Left lung (tissue), 10 donors: ENCODE measurements around the gene NUMB. TPM values are rescaled to one million over a fixed set of nuclear protein-coding genes. Genes with fewer than 3 reads are reported as not detected.

Experiments used
- ATAC-seq: fragments of 200-7000 bp; cut with Tn5 transposase; one replicate; pipeline ENCODE4 v1.9.1; 2020; ENCODE audit warnings: moderate library complexity
- DNase-seq, 4 donors: peaks; one replicate each; pipeline ENCODE4 v3.0.0-alpha.2; 2013 to 2020
- H3K27ac ChIP-seq, 2 donors: fragments of 200-600 bp; sonication (generic) in 1 of 2; one replicate each; pipeline versions ENCODE4 v1.5.0 to v1.8.0; 2020 to 2021
- H3K27me3 ChIP-seq, 2 donors: fragments of 200-600 bp; sonication (generic) in 1 of 2; one replicate each; pipeline versions ENCODE4 v1.5.0 to v1.8.0; 2020 to 2021
- H3K36me3 ChIP-seq, 2 donors: fragments of 200-600 bp; sonication (generic) in 1 of 2; one replicate each; pipeline versions ENCODE4 v1.5.0 to v1.8.0; 2020 to 2021
- H3K4me1 ChIP-seq, 2 donors: fragments of 200-600 bp; one replicate each; pipeline ENCODE4 v1.8.0; 2021
- H3K4me3 ChIP-seq, 2 donors: fragments of 200-600 bp; sonication (generic) in 1 of 2; one replicate each; pipeline versions ENCODE4 v1.5.0 to v1.8.0; 2020 to 2021; ENCODE audit warnings: mild to moderate bottlenecking in 1 of 2
- H3K9me3 ChIP-seq, 2 donors: fragments of 200-600 bp; sonication (generic) in 1 of 2; one replicate each; pipeline versions ENCODE4 v1.5.0 to v1.8.0; 2020 to 2021
- intact Hi-C, 2 donors: fragments of 100-400 bp; cut with DNase I; formaldehyde crosslinking; loops; one replicate each; pipeline versions ENCODE4 v1.11.2 to v1.14.2; 2022
- polyA plus RNA-seq, 6 donors: library from polyadenylated mRNA; unstranded; fragments of 120-200 nt; gene quantifications; one replicate each; pipeline ENCODE4 v1.2.1, GENCODE V29; 2013; ENCODE audit not compliant: insufficient read length in 6 of 6
- total RNA-seq, 2 donors: library from RNA; stranded (reverse); fragmentation: NEBNext Ultra II Directional; extraction: Animal tissue kit (Norgen Biotek cat#: 25700); gene quantifications; one replicate each; pipeline ENCODE4 v1.2.1, GENCODE V29; 2021
- TF ChIP-seq, protein P1 (sequence below), 2 donors: fragments of 200-600 bp; sonication (generic) in 1 of 2; IDR thresholded peaks; one replicate each; pipeline versions ENCODE4 v1.5.0 to v1.8.0; 2021; ENCODE audit warnings: antibody characterized with exemption in 2 of 2
- donor health status: DM: no; HTN: yes; CAD: no.
- donor health status: DM: no; HTN: no; CAD: no.

Gene NUMB
- total and polyA plus RNA-seq, 8 donors, result 91.0 to 121 (median 105) TPM

DNA sequence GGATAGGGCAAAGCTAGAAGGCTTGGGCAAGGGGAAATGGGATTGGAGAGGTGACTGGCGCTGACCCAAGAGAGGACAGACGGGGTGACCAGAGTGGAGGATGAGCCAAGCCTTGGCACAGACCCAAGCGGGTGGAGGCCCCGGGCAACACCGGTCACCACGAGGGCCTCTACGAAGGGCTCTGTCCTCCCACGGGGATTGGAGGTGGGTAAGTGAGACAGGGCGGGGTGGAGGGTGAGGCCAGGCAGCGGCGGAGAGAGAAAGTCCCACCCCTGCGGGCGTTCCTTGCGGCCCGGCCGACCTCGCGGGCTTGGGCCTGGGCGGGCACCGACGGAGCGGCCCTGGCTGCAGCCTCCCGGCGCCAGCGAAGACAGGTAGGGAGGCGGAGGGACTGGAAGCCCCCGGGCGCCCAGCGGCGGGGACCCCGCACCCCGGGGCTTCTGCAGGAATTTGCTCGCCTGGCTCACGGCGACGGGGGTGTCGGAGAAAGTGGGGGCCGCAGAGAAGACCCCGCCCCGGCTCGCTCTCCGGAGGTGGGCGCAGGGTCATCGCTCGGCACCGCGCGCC is 221.0 kb downstream of the NUMB start, which contains the start of gene PAPLN:
TSS of gene PAPLN (plus strand) at position 288 of the 567 bp plus-strand sequence. CDS start 2,273 bp downstream, outside the sequence.
- peaks cover 32 to 61% of the 10 kb centered on the region in 2 donors for H3K4me1 ChIP-seq
- peak; percentile 67 for ATAC-seq
- intact Hi-C loops, result no loop called here

DNA sequence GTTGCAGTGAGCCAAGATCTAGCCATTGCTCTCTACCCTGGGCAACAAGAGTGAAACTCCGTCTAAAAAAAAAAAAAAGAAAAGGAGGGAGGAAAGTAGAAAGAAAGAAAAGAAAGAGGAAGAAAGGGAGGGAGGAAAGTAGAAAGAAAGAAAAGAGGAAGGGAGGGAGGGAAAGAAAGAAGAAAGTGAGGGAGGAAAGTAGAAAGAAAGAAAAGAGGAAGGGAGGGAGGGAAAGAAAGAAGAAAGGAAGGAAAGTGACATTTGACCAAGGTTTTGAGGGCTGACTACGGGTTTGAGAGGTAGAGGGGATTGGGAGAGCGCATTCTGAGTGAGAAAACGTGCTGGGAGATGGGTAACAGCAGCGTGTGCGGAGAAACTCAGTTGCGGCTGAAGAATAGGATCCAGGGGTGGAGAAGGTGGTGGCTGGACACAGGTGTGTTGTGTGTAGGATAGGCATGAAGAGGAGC is 221.6 kb downstream of the NUMB start:
- ATAC-seq, result no peak
- H3K9me3 ChIP-seq, result no peaks in the 10 kb centered on the region
- intact Hi-C loops, result no loop called here
- TF ChIP-seq, protein P1, sequence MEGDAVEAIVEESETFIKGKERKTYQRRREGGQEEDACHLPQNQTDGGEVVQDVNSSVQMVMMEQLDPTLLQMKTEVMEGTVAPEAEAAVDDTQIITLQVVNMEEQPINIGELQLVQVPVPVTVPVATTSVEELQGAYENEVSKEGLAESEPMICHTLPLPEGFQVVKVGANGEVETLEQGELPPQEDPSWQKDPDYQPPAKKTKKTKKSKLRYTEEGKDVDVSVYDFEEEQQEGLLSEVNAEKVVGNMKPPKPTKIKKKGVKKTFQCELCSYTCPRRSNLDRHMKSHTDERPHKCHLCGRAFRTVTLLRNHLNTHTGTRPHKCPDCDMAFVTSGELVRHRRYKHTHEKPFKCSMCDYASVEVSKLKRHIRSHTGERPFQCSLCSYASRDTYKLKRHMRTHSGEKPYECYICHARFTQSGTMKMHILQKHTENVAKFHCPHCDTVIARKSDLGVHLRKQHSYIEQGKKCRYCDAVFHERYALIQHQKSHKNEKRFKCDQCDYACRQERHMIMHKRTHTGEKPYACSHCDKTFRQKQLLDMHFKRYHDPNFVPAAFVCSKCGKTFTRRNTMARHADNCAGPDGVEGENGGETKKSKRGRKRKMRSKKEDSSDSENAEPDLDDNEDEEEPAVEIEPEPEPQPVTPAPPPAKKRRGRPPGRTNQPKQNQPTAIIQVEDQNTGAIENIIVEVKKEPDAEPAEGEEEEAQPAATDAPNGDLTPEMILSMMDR (IDR thresholded peaks at IDR 0.05), result no peak
- no peaks in the 10 kb centered on the region for H3K36me3 ChIP-seq
- H3K4me1 ChIP-seq, result peaks cover 37 to 62% of the 10 kb centered on the region in 2 donors
- peaks cover 16 to 89% of the 10 kb centered on the region in 2 donors for H3K27me3 ChIP-seq
- no peak overlapping the region for H3K27ac ChIP-seq
- no peak for DNase-seq
- no peak overlapping the region for H3K4me3 ChIP-seq

More for the DNA sequence above, 221.0 kb downstream of the NUMB start, which contains the start of gene PAPLN:
- Histone ChIP-seq H3K27me3 (peaks cover 16 to 92% of the 10 kb centered on the region in 2 donors), H3K4me3 (peak within 1 kb of the TSS; percentile 46 to 51), H3K9me3 (no peaks in the 10 kb centered on the region), H3K36me3 (no peaks in the 10 kb centered on the region), H3K27ac (peak within 1 kb of the TSS in 1 of 2 donors; percentile 56)
- TF ChIP-seq, protein P1 (IDR thresholded peaks at IDR 0.05), result no peak
- peak in 1 of 4 donors; percentile 59 for DNase-seq

DNA sequence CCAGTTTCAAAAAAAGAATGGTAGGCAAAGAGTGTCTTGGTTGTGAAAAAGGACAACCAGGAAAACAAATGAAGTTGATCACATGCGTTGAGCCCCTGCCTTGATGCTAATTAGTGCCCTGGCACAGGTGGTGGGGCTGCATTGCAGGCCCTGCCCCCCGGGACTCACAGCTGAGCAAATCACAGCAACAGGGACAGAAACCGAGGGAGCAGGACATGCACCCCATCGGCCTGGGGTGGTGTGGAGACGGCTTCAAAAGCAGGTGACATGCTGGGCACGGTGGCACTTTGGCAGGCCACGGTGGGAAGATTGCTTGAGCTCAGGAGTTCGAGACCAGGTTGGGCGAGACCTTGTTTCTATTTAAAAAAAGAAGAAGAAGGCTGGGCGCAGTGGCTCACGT is 222.2 kb downstream of the NUMB start:
- Histone ChIP-seq H3K36me3 (no peaks in the 10 kb centered on the region), H3K27ac (no peak overlapping the region), H3K4me3 (no peak overlapping the region), H3K9me3 (no peaks in the 10 kb centered on the region), H3K27me3 (peaks cover 16 to 82% of the 10 kb centered on the region in 2 donors), H3K4me1 (peaks cover 38 to 62% of the 10 kb centered on the region in 2 donors)
- ATAC-seq (no peak), DNase-seq (no peak)
- intact Hi-C loops, result no loop called here
- TF ChIP-seq, protein P1 (IDR thresholded peaks at IDR 0.05), result no peak

- H3K36me3 ChIP-seq, result no peaks in the 10 kb centered on the region
- no peak overlapping the region for H3K27ac ChIP-seq
- intact Hi-C loops, result no loop called here
- DNase-seq, result peak in 1 of 4 donors; percentile 57
- no peak overlapping the region for H3K4me3 ChIP-seq
- H3K9me3 ChIP-seq, result no peaks in the 10 kb centered on the region
- no peak for ATAC-seq
- H3K27me3 ChIP-seq, result peaks cover 16 to 77% of the 10 kb centered on the region in 2 donors
- H3K4me1 ChIP-seq, result peaks cover 38 to 57% of the 10 kb centered on the region in 2 donors
- TF ChIP-seq, protein P1 (IDR thresholded peaks at IDR 0.05), result no peak
These were observed 222.7 kb downstream of the NUMB start for GRCh38 chr14:73235531-73236155.
